Gastrocnemius medialis (tissue), 4 donors: ENCODE results near the gene CACTIN. TPM values are rescaled to one million over a fixed set of nuclear protein-coding genes. Genes with fewer than 3 reads are reported as not detected.

Experiments used
- ATAC-seq, 2 donors: fragments of 150-250 bp; one replicate each; pipeline ENCODE4 v1.9.1; 2016
- DNase-seq, 2 donors: peaks; one replicate each; pipeline ENCODE4 v3.0.0-alpha.2; 2019
- H3K27ac ChIP-seq, 4 donors: fragments of 200-600 bp; sonication (generic); 1 replicate in 1 of 4; 2 replicates in 3 of 4; pipeline ENCODE4 v1.5.1; 2016 to 2018; ENCODE audit warnings: mild to moderate bottlenecking in 2 of 4, moderate library complexity in 1 of 4
- H3K27me3 ChIP-seq, 3 donors: fragments of 200-600 bp; sonication (generic) in 2 of 3; 1 replicate in 1 of 3; 2 replicates in 2 of 3; pipeline versions ENCODE4 v1.5.1 to v1.6.0; 2016 to 2019; ENCODE audit warnings: mild to moderate bottlenecking in 1 of 3, moderate library complexity in 1 of 3
- H3K36me3 ChIP-seq, 2 donors: fragments of 200-600 bp; sonication (generic) in 1 of 2; one replicate each; pipeline ENCODE4 v1.5.1; 2017 to 2018
- H3K4me1 ChIP-seq, 2 donors: fragments of 200-600 bp; sonication (generic) in 1 of 2; one replicate each; pipeline ENCODE4 v1.5.1; 2016 to 2017; ENCODE audit warnings: mild to moderate bottlenecking in 2 of 2
- H3K4me3 ChIP-seq, 4 donors: fragments of 200-600 bp; sonication (generic) in 3 of 4; 1 replicate in 1 of 4; 2 replicates in 3 of 4; pipeline ENCODE4 v1.5.1; 2016 to 2019; ENCODE audit warnings: mild to moderate bottlenecking in 2 of 4
- H3K9me3 ChIP-seq, 3 donors: fragments of 200-600 bp; sonication (generic) in 2 of 3; 1 replicate in 1 of 3; 2 replicates in 2 of 3; pipeline ENCODE4 v1.5.1; 2016 to 2019
- CTCF ChIP-seq, 5 experiments: fragments of 450-650 bp in 3 of 5; fragments of 200-600 bp in 2 of 5; sonication (generic) in 2 of 5; IDR thresholded peaks in 4 of 5; conservative IDR thresholded peaks in 1 of 5; 1 replicate in 4 of 5; 2 replicates in 1 of 5; pipeline ENCODE4 v1.5.1; 2016 to 2019; ENCODE audit warnings: antibody characterized with exemption in 5 of 5, mild to moderate bottlenecking in 3 of 5, moderate library complexity in 3 of 5
- POLR2A ChIP-seq, 2 donors: fragments of 450-650 bp; IDR thresholded peaks; one replicate each; pipeline ENCODE4 v1.6.1; 2017; ENCODE audit warnings: antibody characterized with exemption in 2 of 2, mild to moderate bottlenecking in 2 of 2, moderate library complexity in 2 of 2
- in situ Hi-C, 4 donors: fragments of 200-750 bp; cut with MboI; loops; one replicate each; pipeline versions ENCODE4 v1.15.0 to v1.8.0; 2017; ENCODE audit warnings: low sequenced_read_pairs in 4 of 4
- intact Hi-C: fragments of 100-400 bp; cut with DNase I; formaldehyde crosslinking; loops from one replicate; pipeline ENCODE4 v1.15.1; 2023; ENCODE audit warnings: low total_unique reads
- total RNA-seq, 4 donors: library from RNA; depleted of rRNA; stranded (reverse); fragments of >200 nt; gene quantifications; one replicate each; pipeline versions ENCODE4 v1.1.0 to v1.2.3, GENCODE V29; 2016

CACTIN gene
- total RNA-seq, 4 donors from 2014 or later: 19.5 to 28.4 (median 27.4) TPM

GRCh38 chr19:3663838-3664237 lies 37.2 kb upstream of the CACTIN start:
- Histone ChIP-seq H3K4me3 (no peak overlapping the region), H3K36me3 (peaks cover 0 to 19% of the 10 kb centered on the region in 2 donors), H3K27ac (no peak overlapping the region), H3K4me1 (peaks cover 6 to 7% of the 10 kb centered on the region in 2 donors), H3K27me3 (no peaks in the 10 kb centered on the region), H3K9me3 (no peaks in the 10 kb centered on the region)
- DNase-seq: no peak
- in situ Hi-C loops (loop anchor here in 2 of 4 donors (5.0 kb wide), 1 partner anchor 38 kb away; the partner anchor contains the start of gene PIP5K1C (in 2 of the 2)), intact Hi-C loops (loop anchor here (10.0 kb wide), 1 partner anchor 161 kb away; no protein-coding TSS in a partner anchor)
- ATAC-seq: no peak
- no peak for TF ChIP-seq CTCF (IDR thresholded peaks at IDR 0.05 in 4 of 5, conservative IDR thresholded peaks at IDR 0.05 in 1 of 5)
- TF ChIP-seq POLR2A (IDR thresholded peaks at IDR 0.05): no peak

GRCh38 chr19:3661284-3662238 lies 35.0 kb upstream of the CACTIN start:
- in situ Hi-C loops (loop anchor here in 2 of 4 donors (5.0 kb wide), 1 partner anchor 41 kb away; the partner anchor contains the start of gene PIP5K1C (in 2 of the 2)), intact Hi-C loops (loop anchor here (10.0 kb wide), 1 partner anchor 163 kb away; no protein-coding TSS in a partner anchor)
- TF ChIP-seq CTCF (IDR thresholded peaks at IDR 0.05 in 4 of 5, conservative IDR thresholded peaks at IDR 0.05 in 1 of 5) (no peak), POLR2A (IDR thresholded peaks at IDR 0.05) (no peak)
- no peak for ATAC-seq
- H3K36me3 ChIP-seq: peaks cover 0 to 31% of the 10 kb centered on the region in 2 donors
- peak overlapping the region in 1 of 4 donors; percentile 16 for H3K27ac ChIP-seq
- H3K27me3 ChIP-seq: no peaks in the 10 kb centered on the region
- peaks cover 6% of the 10 kb centered on the region in 2 donors for H3K4me1 ChIP-seq
- H3K4me3 ChIP-seq: no peak overlapping the region
- no peaks in the 10 kb centered on the region for H3K9me3 ChIP-seq
- DNase-seq: no peak

GRCh38 chr19:3660493-3661219 lies 34.1 kb upstream of the CACTIN start:
- intact Hi-C loops: loop anchor here (10.0 kb wide), 1 partner anchor 164 kb away; no protein-coding TSS in a partner anchor
- peak overlapping the region in 1 of 4 donors; percentile 16 for H3K27ac ChIP-seq
- ATAC-seq: peak in 1 of 2 donors; percentile 19

More at GRCh38 chr19:3660493-3661219, 34.1 kb upstream of the CACTIN start:
- no peaks in the 10 kb centered on the region for H3K9me3 ChIP-seq
- H3K27me3 ChIP-seq: no peaks in the 10 kb centered on the region
- peaks cover 0 to 37% of the 10 kb centered on the region in 2 donors for H3K36me3 ChIP-seq
- TF ChIP-seq POLR2A (IDR thresholded peaks at IDR 0.05) (no peak), CTCF (IDR thresholded peaks at IDR 0.05 in 4 of 5, conservative IDR thresholded peaks at IDR 0.05 in 1 of 5) (no peak)
- peak in 1 of 2 donors; percentile 31 for DNase-seq
- in situ Hi-C loops: loop anchor here in 2 of 4 donors (5.0 kb wide), 1 partner anchor 42 kb away; the partner anchor contains the start of gene PIP5K1C (in 2 of the 2)
- H3K4me1 ChIP-seq: peaks cover under 1 to 6% of the 10 kb centered on the region in 2 donors
- no peak overlapping the region for H3K4me3 ChIP-seq
